ENCODE data around the gene BDKRB1. TPM values are rescaled to one million over a fixed set of nuclear protein-coding genes. Genes with fewer than 3 reads are reported as not detected.

The BDKRB1 gene
- total RNA-seq, 1 experiment from 2014 or later = not detected

- in situ Hi-C loops (cut with HindIII; ENCODE audit: low pct_unique_long_range_greater_than_20kb, low sequenced_read_pairs) (no loop called here), intact Hi-C loops (cut with micrococcal nuclease; ENCODE audit: unreplicated experiment) (loop anchor here (1.0 kb wide), 1 partner anchor 126 kb away; no protein-coding TSS in a partner anchor)
- TF ChIP-seq TCF7L2 (IDR thresholded peaks at IDR 0.05; ENCODE audit: low read depth, low read length) (no peak), CTCF (IDR thresholded peaks at IDR 0.05) (no peak), POLR2AphosphoS5 (IDR thresholded peaks at IDR 0.05; ENCODE audit: low read depth, low read length) (no peak), SIN3A (IDR thresholded peaks at IDR 0.05; ENCODE audit: borderline replicate concordance, insufficient read depth, low read depth, low read length) (no peak), REST (IDR thresholded peaks at IDR 0.05; ENCODE audit: insufficient read depth in 1 of 2, low read depth in 2 of 2, low read length in 1 of 2) (no peak)
- Histone ChIP-seq H3K36me3 (ENCODE audit: control insufficient read depth, insufficient read depth, low read length) (no peaks in the 10 kb centered on the region), H3K27me3 (ENCODE audit: control insufficient read depth, insufficient read depth, low read length) (no peaks in the 10 kb centered on the region), H3K27ac (ENCODE audit: low read length) (no peak overlapping the region), H3K4me3 (ENCODE audit: low read depth in 2 of 2, low read length in 2 of 2) (no peak overlapping the region), H3K9me3 (ENCODE audit: control insufficient read depth, insufficient read depth, low read depth, low read length) (no peaks in the 10 kb centered on the region), H3K4me1 (ENCODE audit: control insufficient read depth, insufficient read depth, low read length) (no peaks in the 10 kb centered on the region)
- no TSS peak for BruUV-seq (replicated peaks)
- POLR2A ChIA-PET = no interaction called here
- DNase-seq (ENCODE audit: low read depth, low spot score) (no peak), ATAC-seq (no peak)
- CTCF ChIA-PET = no interaction called here
Measured at GRCh38 chr14:96297997-96298515, 42.0 kb downstream of the BDKRB1 start.

GRCh38 chr14:96299441-96299840 lies 43.4 kb downstream of the BDKRB1 start:
- DNase-seq (ENCODE audit: low read depth, low spot score) = no peak
- in situ Hi-C loops (cut with HindIII; ENCODE audit: low pct_unique_long_range_greater_than_20kb, low sequenced_read_pairs) (no loop called here), intact Hi-C loops (cut with micrococcal nuclease; ENCODE audit: unreplicated experiment) (no loop called here)
- H3K27me3 ChIP-seq (ENCODE audit: control insufficient read depth, insufficient read depth, low read length) = no peaks in the 10 kb centered on the region
- TF ChIP-seq SIN3A (IDR thresholded peaks at IDR 0.05; ENCODE audit: borderline replicate concordance, insufficient read depth, low read depth, low read length) (no peak), CTCF (IDR thresholded peaks at IDR 0.05) (no peak), TCF7L2 (IDR thresholded peaks at IDR 0.05; ENCODE audit: low read depth, low read length) (no peak), REST (IDR thresholded peaks at IDR 0.05; ENCODE audit: insufficient read depth in 1 of 2, low read depth in 2 of 2, low read length in 1 of 2) (no peak), POLR2AphosphoS5 (IDR thresholded peaks at IDR 0.05; ENCODE audit: low read depth, low read length) (no peak)
- POLR2A ChIA-PET = no interaction called here
- no peak overlapping the region for H3K4me3 ChIP-seq (ENCODE audit: low read depth in 2 of 2, low read length in 2 of 2)
- CTCF ChIA-PET = interaction anchor here (0.6 kb wide), 1 partner anchor 126 kb away, joined by 7 read pairs; no protein-coding TSS in a partner anchor
- no TSS peak for BruUV-seq (replicated peaks)
- H3K4me1 ChIP-seq (ENCODE audit: control insufficient read depth, insufficient read depth, low read length) = no peaks in the 10 kb centered on the region
- no peak overlapping the region for H3K27ac ChIP-seq (ENCODE audit: low read length)
- no peaks in the 10 kb centered on the region for H3K36me3 ChIP-seq (ENCODE audit: control insufficient read depth, insufficient read depth, low read length)
- ATAC-seq = no peak
- no peaks in the 10 kb centered on the region for H3K9me3 ChIP-seq (ENCODE audit: control insufficient read depth, insufficient read depth, low read depth, low read length)
